ENCODE results near the gene MINPP1.

DNA sequence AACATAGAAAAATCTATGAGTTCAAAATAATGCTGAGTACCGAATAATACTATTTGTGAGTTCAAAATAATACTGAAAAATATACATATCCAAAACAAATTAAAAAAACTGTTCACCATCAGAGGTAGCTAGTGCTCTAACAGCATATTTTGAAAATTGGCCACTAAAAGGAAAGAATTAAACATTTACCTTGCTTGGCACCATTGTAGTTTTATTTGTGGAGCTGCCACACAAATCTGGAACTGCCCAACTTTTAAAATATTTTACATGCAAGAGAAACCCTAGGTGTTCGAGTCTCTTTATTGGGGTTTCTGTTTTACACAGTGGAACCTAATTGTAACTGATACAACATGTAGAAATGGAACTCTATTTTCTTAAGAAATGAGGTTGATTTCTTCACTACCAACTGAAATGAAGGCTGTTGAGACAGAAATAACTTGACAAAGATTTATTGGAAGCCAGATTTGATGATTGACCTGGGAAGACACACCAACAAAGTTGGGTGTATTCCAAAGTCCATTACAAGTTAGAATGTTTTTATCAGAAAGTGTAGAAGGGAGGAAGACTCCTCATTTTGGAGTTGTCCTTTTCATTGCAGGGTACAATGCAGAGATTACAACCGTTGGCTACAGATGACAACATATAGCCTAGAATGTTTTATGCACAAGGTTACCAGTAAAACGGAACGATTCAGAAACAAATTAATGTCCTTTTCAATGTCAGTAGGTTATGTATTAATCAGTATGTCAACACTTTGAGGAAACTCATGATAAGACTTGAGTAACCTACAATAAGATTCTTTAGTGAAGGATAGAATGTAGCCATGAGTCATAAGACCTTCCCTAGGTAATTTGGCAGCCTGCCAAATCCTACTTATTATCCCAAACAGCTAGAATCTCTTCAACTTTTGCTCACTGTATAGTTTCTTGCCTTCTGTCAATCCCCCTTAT, 81.1 kb downstream of the MINPP1 start:
- TF ChIP-seq, protein P1, sequence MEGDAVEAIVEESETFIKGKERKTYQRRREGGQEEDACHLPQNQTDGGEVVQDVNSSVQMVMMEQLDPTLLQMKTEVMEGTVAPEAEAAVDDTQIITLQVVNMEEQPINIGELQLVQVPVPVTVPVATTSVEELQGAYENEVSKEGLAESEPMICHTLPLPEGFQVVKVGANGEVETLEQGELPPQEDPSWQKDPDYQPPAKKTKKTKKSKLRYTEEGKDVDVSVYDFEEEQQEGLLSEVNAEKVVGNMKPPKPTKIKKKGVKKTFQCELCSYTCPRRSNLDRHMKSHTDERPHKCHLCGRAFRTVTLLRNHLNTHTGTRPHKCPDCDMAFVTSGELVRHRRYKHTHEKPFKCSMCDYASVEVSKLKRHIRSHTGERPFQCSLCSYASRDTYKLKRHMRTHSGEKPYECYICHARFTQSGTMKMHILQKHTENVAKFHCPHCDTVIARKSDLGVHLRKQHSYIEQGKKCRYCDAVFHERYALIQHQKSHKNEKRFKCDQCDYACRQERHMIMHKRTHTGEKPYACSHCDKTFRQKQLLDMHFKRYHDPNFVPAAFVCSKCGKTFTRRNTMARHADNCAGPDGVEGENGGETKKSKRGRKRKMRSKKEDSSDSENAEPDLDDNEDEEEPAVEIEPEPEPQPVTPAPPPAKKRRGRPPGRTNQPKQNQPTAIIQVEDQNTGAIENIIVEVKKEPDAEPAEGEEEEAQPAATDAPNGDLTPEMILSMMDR (IDR thresholded peaks at IDR 0.05; ENCODE audit: low read depth, low read length, missing input control) = no peak
- TF ChIP-seq RAD21 (IDR thresholded peaks at IDR 0.05) (peak; percentile 54 to 74), REST (IDR thresholded peaks at IDR 0.05) (no peak), EGR1 (IDR thresholded peaks at IDR 0.05; ENCODE audit: low read depth in 2 of 2) (no peak), YY1 (IDR thresholded peaks at IDR 0.05) (peak; percentile 51), NR2F2 (IDR thresholded peaks at IDR 0.05) (no peak), JUND (IDR thresholded peaks at IDR 0.05) (peak in 1 of 2 donors; percentile 45), MAX (IDR thresholded peaks at IDR 0.05) (no peak), TAF1 (conservative IDR thresholded peaks at IDR 0.05) (no peak), RXRA (IDR thresholded peaks at IDR 0.05) (peak in 1 of 2 donors; percentile 4), SP1 (IDR thresholded peaks at IDR 0.05) (peak; percentile 44), ZBTB33 (IDR thresholded peaks at IDR 0.05) (peak; percentile 27)
- TF ChIP-seq, protein P2, sequence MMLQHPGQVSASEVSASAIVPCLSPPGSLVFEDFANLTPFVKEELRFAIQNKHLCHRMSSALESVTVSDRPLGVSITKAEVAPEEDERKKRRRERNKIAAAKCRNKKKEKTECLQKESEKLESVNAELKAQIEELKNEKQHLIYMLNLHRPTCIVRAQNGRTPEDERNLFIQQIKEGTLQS (IDR thresholded peaks at IDR 0.05) = no peak

All from liver (tissue), 3 donors.